A549 (cell line): ENCODE results near the gene UBASH3B. TPM values are rescaled to one million over a fixed set of nuclear protein-coding genes. Genes with fewer than 3 reads are reported as not detected.

ENCODE experiments used
- ATAC-seq, 2 experiments: fragments of 200-7000 bp in 1 of 2; fragments of >200 bp in 1 of 2; cut with Nextera tagmentation in 1 of 2; cut with Tn5 transposase in 1 of 2; 3 replicates each; pipeline versions ENCODE4 v1.8.0 to v1.9.1; 2018 to 2020; ENCODE audit warnings: mild to moderate bottlenecking in 1 of 2, moderate library complexity in 1 of 2
- CTCF ChIA-PET: fragments of 300-600 bp; sonication (Branson Sonifier 250); formaldehyde crosslinking; extraction: SDS; loops from one replicate; lab custom pipeline; 2021; ENCODE audit warnings: antibody characterized with exemption, inconsistent platforms; lab: Yijun Ruan, JAX
- POLR2A ChIA-PET: fragments of 350-600 bp; formaldehyde crosslinking; extraction: SDS; loops from one replicate; lab custom pipeline; 2021; ENCODE audit warnings: antibody characterized with exemption, inconsistent platforms; lab: Yijun Ruan, JAX
- DNase-seq, 2 experiments: peaks; one replicate each; pipeline versions ENCODE4 v3.0.0 to v3.0.0-alpha.2; 2011 to 2016; ENCODE audit warnings: low read depth in 1 of 2, low spot score in 1 of 2
- FAIRE-seq: peaks from 2 replicates; lab custom pipeline; 2011; peaks lifted over from hg19 to GRCh38; lab: Jason Lieb, UNC
- H3K27ac ChIP-seq, 2 experiments: fragments of >200 bp; sonication (Bioruptor Twin); formaldehyde crosslinking; 3 replicates each; pipeline ENCODE4 v1.5.1; 2016 to 2017
- H3K4me1 ChIP-seq: fragments of >200 bp; sonication (Bioruptor Twin); formaldehyde crosslinking; 3 replicates; pipeline ENCODE4 v1.6.1; 2016
- H3K4me2 ChIP-seq: fragments of >200 bp; sonication (Bioruptor Twin); formaldehyde crosslinking; 3 replicates; pipeline ENCODE4 v1.6.1; 2016
- H3K4me3 ChIP-seq: fragments of >200 bp; sonication (Bioruptor Twin); formaldehyde crosslinking; 3 replicates; pipeline ENCODE4 v1.5.1; 2016
- H3K9me3 ChIP-seq: fragments of >200 bp; sonication (Bioruptor Twin); formaldehyde crosslinking; 3 replicates; pipeline ENCODE4 v1.6.1; 2016
- CEBPB ChIP-seq, 2 experiments: fragments of >200 bp in 1 of 2; sonication (Bioruptor Twin) in 1 of 2; formaldehyde crosslinking in 1 of 2; IDR thresholded peaks; 2 replicates each; pipeline ENCODE4 v1.6.1; 2012 to 2016
- CHD2 ChIP-seq: fragments of 150-350 bp; IDR thresholded peaks from 2 replicates; pipeline ENCODE4 v1.6.1; 2014; ENCODE audit warnings: low read length; ENCODE audit not compliant: partially characterized antibody
- E2F6 ChIP-seq: IDR thresholded peaks from 2 replicates; pipeline ENCODE4 v1.6.1; 2012; ENCODE audit warnings: low read depth, borderline replicate concordance
- EHMT2 ChIP-seq: fragments of 200-600 bp; sonication (generic); IDR thresholded peaks from 2 replicates; pipeline ENCODE4 v1.6.1; 2016; ENCODE audit warnings: antibody characterized with exemption, low read depth, mild to moderate bottlenecking, moderate library complexity
- EP300 ChIP-seq, 2 experiments: fragments of >200 bp; sonication (Bioruptor Twin); formaldehyde crosslinking; IDR thresholded peaks; 2 replicates in 1 of 2; 3 replicates in 1 of 2; pipeline ENCODE4 v1.6.1; 2016 to 2017
- ESRRA ChIP-seq: fragments of 150-350 bp; IDR thresholded peaks from 2 replicates; pipeline ENCODE4 v1.6.1; 2014; ENCODE audit warnings: mild to moderate bottlenecking, low read length, borderline replicate concordance
- FOXS1 ChIP-seq: fragments of 250-450 bp; sonication (Bioruptor Pico); IDR thresholded peaks from 2 replicates; pipeline ENCODE4 v1.5.0; 2020; ENCODE audit warnings: mild to moderate bottlenecking, moderate library complexity
- GATA3 ChIP-seq: IDR thresholded peaks from 2 replicates; pipeline ENCODE4 v1.6.1; 2012; ENCODE audit warnings: borderline replicate concordance
- HES2 ChIP-seq: fragments of >200 bp; sonication (Bioruptor Twin); formaldehyde crosslinking; IDR thresholded peaks from 2 replicates; pipeline ENCODE4 v1.6.1; 2016
- HOXA7 ChIP-seq: fragments of 250-450 bp; sonication (Bioruptor Pico); IDR thresholded peaks from 2 replicates; pipeline ENCODE4 v1.5.0; 2020; ENCODE audit warnings: mild to moderate bottlenecking, moderate library complexity
- HOXB13 ChIP-seq: fragments of 250-450 bp; sonication (Bioruptor Pico); IDR thresholded peaks from 2 replicates; pipeline ENCODE4 v1.5.0; 2020; ENCODE audit warnings: low read depth, mild to moderate bottlenecking, moderate library complexity
- HOXB5 ChIP-seq: fragments of 250-450 bp; sonication (Bioruptor Pico); IDR thresholded peaks from 2 replicates; pipeline ENCODE4 v1.5.0; 2020; ENCODE audit warnings: mild to moderate bottlenecking, moderate library complexity
- JUNB ChIP-seq: fragments of >200 bp; sonication (Bioruptor Twin); formaldehyde crosslinking; IDR thresholded peaks from 2 replicates; pipeline ENCODE4 v1.6.1; 2016
- KDM1A ChIP-seq: fragments of 200-600 bp; sonication (generic); IDR thresholded peaks from 2 replicates; pipeline ENCODE4 v1.6.1; 2016; ENCODE audit warnings: low read depth, mild to moderate bottlenecking
- NFE2L2 ChIP-seq: fragments of 150-350 bp; conservative IDR thresholded peaks from 2 replicates; pipeline ENCODE4 v1.6.1; 2014; ENCODE audit warnings: low read length
- POLR2A ChIP-seq: IDR thresholded peaks from 2 replicates; pipeline ENCODE4 v1.6.1; 2012; ENCODE audit warnings: mild to moderate bottlenecking, low read length
- POLR2AphosphoS2 ChIP-seq: conservative IDR thresholded peaks from 2 replicates; pipeline ENCODE4 v1.6.1; 2012; ENCODE audit warnings: low read length, improper control_type of control experiment, inconsistent platforms
- REST ChIP-seq: fragments of 200-600 bp; sonication (generic); IDR thresholded peaks from 2 replicates; pipeline ENCODE4 v1.6.1; 2016; ENCODE audit warnings: antibody characterized with exemption, mild to moderate bottlenecking, moderate library complexity
- RFX5 ChIP-seq: fragments of 450-650 bp; IDR thresholded peaks from 2 replicates; pipeline ENCODE4 v1.7.1; 2014; ENCODE audit warnings: antibody characterized with exemption, mild to moderate bottlenecking, moderate library complexity
- RNF2 ChIP-seq: fragments of 200-600 bp; sonication (generic); IDR thresholded peaks from 2 replicates; pipeline ENCODE4 v1.6.1; 2016; ENCODE audit warnings: low read depth, mild to moderate bottlenecking, antibody characterized with exemption, moderate library complexity, borderline replicate concordance
- SMC3 ChIP-seq: fragments of >200 bp; sonication (Bioruptor Twin); formaldehyde crosslinking; IDR thresholded peaks from 3 replicates; pipeline ENCODE4 v1.6.1; 2018; ENCODE audit warnings: inconsistent platforms
- SREBF2 ChIP-seq: fragments of 450-650 bp; IDR thresholded peaks from 2 replicates; pipeline ENCODE4 v1.6.1; 2014; ENCODE audit warnings: mild to moderate bottlenecking, moderate library complexity
- ZC3H11A ChIP-seq: fragments of 450-650 bp; IDR thresholded peaks from 2 replicates; pipeline ENCODE4 v1.6.1; 2014; ENCODE audit warnings: antibody characterized with exemption, mild to moderate bottlenecking
- ZNF302 ChIP-seq: fragments of 250-450 bp; sonication (Bioruptor Pico); IDR thresholded peaks from 2 replicates; pipeline ENCODE4 v1.9.0; 2021; ENCODE audit warnings: inconsistent platforms, mild to moderate bottlenecking, moderate library complexity
- WGBS: methylation state at CpG from one replicate; pipeline ENCODE4 v1.1.6; 2017; ENCODE audit errors: missing lambda C conversion rate; 5-methylcytosine and 5-hydroxymethylcytosine counted together
- polyA plus RNA-seq, 4 experiments: library from polyadenylated mRNA; depleted of rRNA in 3 of 4; stranded (reverse); fragments of >200 nt; fragmentation: RNase III in 1 of 4; extraction: RNeasy Plus Mini Kit Qiagen cat#74134 plus additional on column Dnase treatment in 1 of 4; gene quantifications; 2 replicates in 3 of 4; 3 replicates in 1 of 4; pipeline ENCODE4 v1.2.3, GENCODE V29; 2011 to 2017
- TF ChIP-seq, protein P1 (sequence below): fragments of 150-350 bp; IDR thresholded peaks from 2 replicates; pipeline ENCODE4 v1.6.1; 2014; ENCODE audit warnings: low read depth, mild to moderate bottlenecking, low read length
- TF ChIP-seq, protein P2 (sequence below): fragments of 250-450 bp; sonication (Bioruptor Pico); IDR thresholded peaks from 2 replicates; pipeline ENCODE4 v1.5.0; 2020; ENCODE audit warnings: low read depth, mild to moderate bottlenecking, moderate library complexity

The UBASH3B gene
- polyA plus RNA-seq, 2 of the 4 experiments (the other 2 are of a cell fraction): 33.4 to 43.0 TPM

DNA sequence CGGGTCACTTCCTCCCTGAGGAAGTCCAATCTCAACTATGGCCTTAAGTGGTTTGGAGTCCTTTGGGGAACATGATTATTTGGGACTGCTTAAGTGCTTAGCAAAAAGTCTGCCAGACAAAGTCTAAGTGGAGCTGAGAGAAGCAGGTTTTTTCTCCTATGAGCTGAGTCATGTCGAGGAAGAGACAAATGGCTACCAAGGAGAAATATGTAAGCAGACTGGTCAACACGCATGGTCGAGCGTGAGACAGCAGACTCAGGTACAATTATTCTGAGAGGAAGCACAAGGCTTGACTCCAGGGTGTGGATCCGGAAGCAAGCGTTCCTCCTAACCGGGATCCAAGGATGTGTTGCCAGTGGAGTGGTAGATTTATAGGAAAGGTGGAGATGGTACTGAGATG, 30.6 kb downstream of the UBASH3B start:
- H3K4me1 ChIP-seq: peaks cover 48% of the 10 kb centered on the region
- H3K9me3 ChIP-seq: no peaks in the 10 kb centered on the region
- DNase-seq: no peak
- ChIA-PET POLR2A (no interaction called here), CTCF (interaction anchor here (0.6 to 1.5 kb wide), 4 partner anchors 12 to 57 kb away, joined by 3 to 5 read pairs (median 4); partner anchors contain the start of gene UBASH3B)
- WGBS: 75% methylated on average over 8 of the region's 8 CpGs
- no peak for ATAC-seq
- FAIRE-seq: no peak
- TF ChIP-seq HOXB5 (CRISPR knock-in tag): no peak
- TF ChIP-seq POLR2A: no peak
- no peak for TF ChIP-seq SREBF2
- no peak for TF ChIP-seq GATA3
- TF ChIP-seq, protein P1, sequence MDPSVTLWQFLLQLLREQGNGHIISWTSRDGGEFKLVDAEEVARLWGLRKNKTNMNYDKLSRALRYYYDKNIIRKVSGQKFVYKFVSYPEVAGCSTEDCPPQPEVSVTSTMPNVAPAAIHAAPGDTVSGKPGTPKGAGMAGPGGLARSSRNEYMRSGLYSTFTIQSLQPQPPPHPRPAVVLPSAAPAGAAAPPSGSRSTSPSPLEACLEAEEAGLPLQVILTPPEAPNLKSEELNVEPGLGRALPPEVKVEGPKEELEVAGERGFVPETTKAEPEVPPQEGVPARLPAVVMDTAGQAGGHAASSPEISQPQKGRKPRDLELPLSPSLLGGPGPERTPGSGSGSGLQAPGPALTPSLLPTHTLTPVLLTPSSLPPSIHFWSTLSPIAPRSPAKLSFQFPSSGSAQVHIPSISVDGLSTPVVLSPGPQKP: no peak
- TF ChIP-seq CHD2: no peak
- no peak overlapping the region for H3K4me2 ChIP-seq
- peak overlapping the region; percentile 10 to 65; a peak in 4 of 6 replicates for H3K27ac ChIP-seq
- no peak overlapping the region for H3K4me3 ChIP-seq

- Histone ChIP-seq H3K4me1 (peaks cover 46% of the 10 kb centered on the region; the same call in 2 of the 3 replicates), H3K9me3 (no peaks in the 10 kb centered on the region), H3K4me3 (no peak overlapping the region)
- FAIRE-seq: no peak
- ChIA-PET CTCF (interaction anchor here (1.2 to 1.5 kb wide), 2 partner anchors 21 to 58 kb away, joined by 4 to 5 read pairs; no protein-coding TSS in a partner anchor), POLR2A (no interaction called here)
- 94% methylated on average over 7 of the region's 7 CpGs for WGBS
- TF ChIP-seq ESRRA (no peak), FOXS1 (CRISPR knock-in tag) (no peak)
- TF ChIP-seq, all 56 proteins: peak for 0
- DNase-seq (no peak), ATAC-seq (no peak)
- no peak overlapping the region; a peak in 1 of 6 replicates for H3K27ac ChIP-seq
- 0 out of 3 replicates have a peak overlapping the region, but pooled peaks have one; percentile 8 for H3K4me2 ChIP-seq
These were observed 34.9 kb downstream of the UBASH3B start for GRCh38 chr11:122690384-122690783.

- Histone ChIP-seq H3K27ac (peak overlapping the region; percentile 3 to 57; a peak in 4 of 6 replicates), H3K4me2 (0 out of 3 replicates have a peak overlapping the region, but pooled peaks have one; percentile 8), H3K4me1 (peaks cover 43% of the 10 kb centered on the region; the same call in 2 of the 3 replicates), H3K9me3 (no peaks in the 10 kb centered on the region), H3K4me3 (no peak overlapping the region)
- POLR2A ChIA-PET: interaction anchor here (0.9 kb wide), 1 partner anchor 35 kb away, joined by 3 read pairs; no protein-coding TSS in a partner anchor
- DNase-seq: no peak
- TF ChIP-seq JUNB (no peak), KDM1A (no peak), RNF2 (no peak), ZC3H11A (no peak), EP300 (IDR thresholded peaks at IDR 0.05) (no peak), NFE2L2 (no peak), ZNF302 (no peak), HOXA7 (CRISPR knock-in tag) (no peak), E2F6 (no peak), FOXS1 (CRISPR knock-in tag) (no peak), CEBPB (IDR thresholded peaks at IDR 0.05) (no peak), HES2 (no peak), POLR2AphosphoS2 (no peak), EHMT2 (no peak), RFX5 (no peak), HOXB13 (no peak), SMC3 (no peak), REST (no peak)
- TF ChIP-seq, protein P2, sequence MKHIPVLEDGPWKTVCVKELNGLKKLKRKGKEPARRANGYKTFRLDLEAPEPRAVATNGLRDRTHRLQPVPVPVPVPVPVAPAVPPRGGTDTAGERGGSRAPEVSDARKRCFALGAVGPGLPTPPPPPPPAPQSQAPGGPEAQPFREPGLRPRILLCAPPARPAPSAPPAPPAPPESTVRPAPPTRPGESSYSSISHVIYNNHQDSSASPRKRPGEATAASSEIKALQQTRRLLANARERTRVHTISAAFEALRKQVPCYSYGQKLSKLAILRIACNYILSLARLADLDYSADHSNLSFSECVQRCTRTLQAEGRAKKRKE (CRISPR knock-in tag): no peak
- 82% methylated on average over 14 of the region's 14 CpGs for WGBS
- CTCF ChIA-PET: interaction anchor here (0.9 to 1.5 kb wide), 5 partner anchors 22 to 163 kb away, joined by 3 to 5 read pairs (median 4); no protein-coding TSS in a partner anchor
- no peak for ATAC-seq
- no peak for FAIRE-seq
These were observed 35.5 kb downstream of the UBASH3B start for GRCh38 chr11:122690801-122691548.
